ENCODE measurements around the gene TMC7. TPM values are rescaled to one million over a fixed set of nuclear protein-coding genes. Genes with fewer than 3 reads are reported as not detected.

TMC7 gene
- total RNA-seq, 1 experiment from 2014 or later = 5.2 TPM

GRCh38 chr16:18943414-18943813 lies 40.3 kb upstream of the TMC7 start:
- Histone ChIP-seq H3K9me3 (ENCODE audit: control insufficient read depth in 1 of 2, insufficient read depth in 1 of 2, low read depth in 1 of 2, low read length in 2 of 2) (no peaks in the 10 kb centered on the region), H3K27ac (ENCODE audit: low read depth, low read length) (no peak overlapping the region), H3K27me3 (ENCODE audit: insufficient read depth, low read length) (no peaks in the 10 kb centered on the region), H3K4me3 (replicated peaks in 1 of 2; ENCODE audit: low read depth in 1 of 2, low read length in 2 of 2) (no peak overlapping the region), H3K9me2 (ENCODE audit: insufficient read depth) (no peaks in the 10 kb centered on the region), H3K4me1 (ENCODE audit: control insufficient read depth in 1 of 2, insufficient read depth in 2 of 2, low read length in 2 of 2) (peaks cover 19 to 35% of the 10 kb centered on the region in 2 experiments), H2AFZ (ENCODE audit: low read depth, low read length, poor library complexity, severe bottlenecking) (no peak overlapping the region), H4K20me1 (ENCODE audit: insufficient read depth) (no peaks in the 10 kb centered on the region), H3K9ac (ENCODE audit: low read length) (no peak overlapping the region), H3K36me3 (ENCODE audit: control insufficient read depth in 1 of 2, insufficient read depth in 2 of 2, low read length in 2 of 2) (no peaks in the 10 kb centered on the region), H3K79me2 (ENCODE audit: insufficient read depth, low read length) (no peaks in the 10 kb centered on the region), H3K4me2 (ENCODE audit: low read length) (no peak overlapping the region)
- ChIA-PET CTCF (no interaction called here), POLR2A (no interaction called here), RAD21 (ENCODE audit: low non-redundant PET in 1 of 2, low total read pairs in 2 of 2, uncharacterized antibody in 2 of 2, unreplicated experiment in 2 of 2) (no interaction called here)
- no peak for TF ChIP-seq POLR2AphosphoS5 (IDR thresholded peaks at IDR 0.05; ENCODE audit: low read depth, low read length)
- TF ChIP-seq POLR2A (IDR thresholded peaks at IDR 0.05; ENCODE audit: borderline replicate concordance, extremely low read depth, insufficient read depth, insufficient read length) = no peak
- no peak for TF ChIP-seq ATF3 (IDR thresholded peaks at IDR 0.05)
- no peak for TF ChIP-seq RAD21 (IDR thresholded peaks at IDR 0.05; ENCODE audit: low read depth)
- no peak for TF ChIP-seq CTCF (IDR thresholded peaks at IDR 0.05 in 2 of 3, conservative IDR thresholded peaks at IDR 0.05 in 1 of 3; ENCODE audit: borderline replicate concordance in 1 of 3, insufficient read depth in 1 of 3, low read depth in 2 of 3, low read length in 2 of 3)
- TF ChIP-seq ELF1 (IDR thresholded peaks at IDR 0.05; ENCODE audit: borderline replicate concordance, low read depth) = no peak
- TF ChIP-seq TCF7L2 (IDR thresholded peaks at IDR 0.05; ENCODE audit: borderline replicate concordance, extremely low read depth, insufficient read depth, insufficient read length) = no peak
- no peak for TF ChIP-seq EZH2phosphoT487 (IDR thresholded peaks at IDR 0.05; ENCODE audit: borderline replicate concordance)
- TF ChIP-seq EGR1 (IDR thresholded peaks at IDR 0.05; ENCODE audit: low read depth) = no peak
- TF ChIP-seq ZFX (IDR thresholded peaks at IDR 0.05) = no peak
- no peak for TF ChIP-seq SP1 (IDR thresholded peaks at IDR 0.05; ENCODE audit: low read depth)
- TF ChIP-seq ZNF274 (IDR thresholded peaks at IDR 0.05; ENCODE audit: low read depth, low read length) = no peak
- TF ChIP-seq FOSL1 (IDR thresholded peaks at IDR 0.05; ENCODE audit: low read depth) = no peak
- TF ChIP-seq CBX3 (IDR thresholded peaks at IDR 0.05; ENCODE audit: low read depth) = no peak
- TF ChIP-seq ZBTB33 (IDR thresholded peaks at IDR 0.05; ENCODE audit: extremely low read depth, insufficient replicate concordance, low read length) = no peak
- intact Hi-C loops (cut with micrococcal nuclease) = no loop called here
- ATAC-seq = no peak
- no TSS peak for BruUV-seq (replicated peaks)
- DNase-seq (ENCODE audit: low read depth, low spot score) = no peak
